ENCODE measurements around the gene ZNF664.

- TF ChIP-seq HDGF (IDR thresholded peaks at IDR 0.05) = no peak
- no peak for TF ChIP-seq ERF (CRISPR knock-in tag; IDR thresholded peaks at IDR 0.05)
- no peak for TF ChIP-seq JUND (IDR thresholded peaks at IDR 0.05; ENCODE audit: borderline replicate concordance, low read depth, low read length)
- no peak for TF ChIP-seq JUND (tag; IDR thresholded peaks at IDR 0.05; ENCODE audit: borderline replicate concordance, low read depth, low read length)
- no peak for TF ChIP-seq ZNF311 (CRISPR knock-in tag; IDR thresholded peaks at IDR 0.05)
- no peak for TF ChIP-seq CTCF (IDR thresholded peaks at IDR 0.05 in 2 of 3, conservative IDR thresholded peaks at IDR 0.05 in 1 of 3; ENCODE audit: insufficient read depth in 2 of 3, low read depth in 1 of 3, low read length in 3 of 3)
- TF ChIP-seq EZH2 (IDR thresholded peaks at IDR 0.05; ENCODE audit: borderline replicate concordance, low read depth, low read length) = no peak
- TF ChIP-seq GATA2 (CRISPR knock-in tag; IDR thresholded peaks at IDR 0.05) = no peak
- TF ChIP-seq ZNF274 (IDR thresholded peaks at IDR 0.05; ENCODE audit: borderline replicate concordance, low read depth, low read length) = no peak
Observed at GRCh38 chr12:123936956-123937706, 35.9 kb upstream of the ZNF664 start.
